Hepatocyte (in vitro differentiated cells): ENCODE measurements around the gene BEAN1. TPM values are rescaled to one million over a fixed set of nuclear protein-coding genes. Genes with fewer than 3 reads are reported as not detected.
A peak's percentile ranks its signal among the peaks of the same experiment; 100 is the strongest.

Experiments used
- DNase-seq: peaks from one replicate; pipeline ENCODE4 v3.0.0-alpha.2; 2016; ENCODE audit warnings: low spot score
- H2AFZ ChIP-seq: fragments of 200-600 bp; sonication (generic); 2 replicates; pipeline ENCODE4 v1.6.0; 2016; ENCODE audit warnings: antibody characterized with exemption, mild to moderate bottlenecking
- H3K27ac ChIP-seq: fragments of 200-600 bp; sonication (generic); 2 replicates; pipeline ENCODE4 v1.5.1; 2016; ENCODE audit warnings: mild to moderate bottlenecking
- H3K27me3 ChIP-seq: fragments of 200-600 bp; sonication (generic); 2 replicates; pipeline ENCODE4 v1.6.1; 2016
- H3K36me3 ChIP-seq: fragments of 200-600 bp; sonication (generic); replicated peaks from 2 replicates; pipeline ENCODE4 v1.5.1; 2016; ENCODE audit warnings: low read depth; ENCODE audit not compliant: insufficient read depth
- H3K4me1 ChIP-seq: fragments of 200-600 bp; sonication (generic); 2 replicates; pipeline ENCODE4 v1.5.1; 2016; ENCODE audit warnings: mild to moderate bottlenecking, moderate library complexity; ENCODE audit not compliant: insufficient read depth
- H3K4me2 ChIP-seq: fragments of 200-600 bp; sonication (generic); 2 replicates; pipeline ENCODE4 v1.6.0; 2016
- H3K4me3 ChIP-seq: fragments of 200-600 bp; sonication (generic); 2 replicates; pipeline ENCODE4 v1.5.1; 2016; ENCODE audit warnings: mild to moderate bottlenecking
- H3K79me2 ChIP-seq: fragments of 200-600 bp; sonication (generic); 2 replicates; pipeline ENCODE4 v1.6.0; 2017; ENCODE audit warnings: mild to moderate bottlenecking
- H3K9me2 ChIP-seq: fragments of 200-600 bp; sonication (generic); replicated peaks from 2 replicates; pipeline ENCODE4 v1.6.0; 2017; ENCODE audit warnings: mild to moderate bottlenecking; ENCODE audit not compliant: insufficient read depth
- H3K9me3 ChIP-seq: fragments of 200-600 bp; sonication (generic); 2 replicates; pipeline ENCODE4 v1.5.1; 2016; ENCODE audit warnings: low read depth, mild to moderate bottlenecking
- H4K20me1 ChIP-seq: fragments of 200-600 bp; sonication (generic); 2 replicates; pipeline ENCODE4 v1.6.0; 2016; ENCODE audit warnings: mild to moderate bottlenecking; ENCODE audit not compliant: insufficient read depth, poor library complexity, severe bottlenecking
- CTCF ChIP-seq: fragments of 200-600 bp; sonication (generic); IDR thresholded peaks from 2 replicates; pipeline ENCODE4 v1.5.1; 2016; ENCODE audit warnings: antibody characterized with exemption, mild to moderate bottlenecking; ENCODE audit not compliant: poor library complexity
- EZH2 ChIP-seq: fragments of 200-600 bp; sonication (generic); IDR thresholded peaks from 2 replicates; pipeline ENCODE4 v1.6.1; 2016; ENCODE audit warnings: antibody characterized with exemption, mild to moderate bottlenecking, borderline replicate concordance
- EZH2phosphoT487 ChIP-seq: fragments of 200-600 bp; sonication (generic); IDR thresholded peaks from one replicate; pipeline ENCODE4 v1.6.1; 2018; ENCODE audit warnings: antibody characterized with exemption, mild to moderate bottlenecking, low read depth, moderate library complexity; ENCODE audit not compliant: unreplicated experiment, severe bottlenecking
- WGBS: methylation state at CpG from one replicate; pipeline ENCODE4 v1.1.6; 2016; ENCODE audit warnings: low lambda C conversion rate; ENCODE audit errors: missing lambda C conversion rate; 5-methylcytosine and 5-hydroxymethylcytosine counted together
- polyA plus RNA-seq: library from polyadenylated mRNA; unstranded; fragments of >200 nt; fragmentation: Nextera tagmentation; extraction: Ambion mirVana; gene quantifications from 2 replicates; pipeline ENCODE4 v1.2.1, GENCODE V29; 2016
- total RNA-seq: library from RNA; depleted of rRNA; stranded (reverse); fragments of >200 nt; gene quantifications from 2 replicates; pipeline ENCODE4 v1.2.3, GENCODE V29; 2014

Gene BEAN1
- total and polyA plus RNA-seq, 2 experiments from 2014 or later: 0.63 to 1.8 TPM

GRCh38 chr16:66423177-66423576, 3.9 kb upstream of the BEAN1 start:
- WGBS: 100% methylated on average over 1 of the region's 1 CpG
- TF ChIP-seq EZH2phosphoT487 (no peak), EZH2 (no peak), CTCF (no peak)
- H3K27ac ChIP-seq: no peak overlapping the region
- no peaks in the 10 kb centered on the region for H3K36me3 ChIP-seq
- H3K79me2 ChIP-seq: no peaks in the 10 kb centered on the region
- H3K27me3 ChIP-seq: peaks cover 43% of the 10 kb centered on the region
- no peaks in the 10 kb centered on the region for H3K9me2 ChIP-seq
- H4K20me1 ChIP-seq: no peaks in the 10 kb centered on the region
- no peak overlapping the region for H2AFZ ChIP-seq
- peaks cover 6% of the 10 kb centered on the region for H3K4me1 ChIP-seq
- no peak for DNase-seq
- H3K9me3 ChIP-seq: no peaks in the 10 kb centered on the region
- H3K4me3 ChIP-seq: no peak overlapping the region
- no peak overlapping the region for H3K4me2 ChIP-seq

- Histone ChIP-seq H3K27ac (no peak overlapping the region), H3K79me2 (no peaks in the 10 kb centered on the region), H3K9me2 (no peaks in the 10 kb centered on the region), H3K9me3 (no peaks in the 10 kb centered on the region), H4K20me1 (no peaks in the 10 kb centered on the region), H3K4me1 (peaks cover 6% of the 10 kb centered on the region), H3K36me3 (no peaks in the 10 kb centered on the region), H3K4me2 (no peak overlapping the region), H3K4me3 (no peak overlapping the region), H2AFZ (no peak overlapping the region), H3K27me3 (peaks cover 65% of the 10 kb centered on the region)
- WGBS: 23% methylated on average over 8 of the region's 8 CpGs
- TF ChIP-seq EZH2phosphoT487: no peak
- no peak for TF ChIP-seq EZH2
- TF ChIP-seq CTCF: no peak
- no peak for DNase-seq
Measured at GRCh38 chr16:66425651-66426050, 1.4 kb upstream of the BEAN1 start.

GRCh38 chr16:66426112-66427035, 721 bp upstream of the BEAN1 start:
- H3K36me3 ChIP-seq: no peaks in the 10 kb centered on the region
- H2AFZ ChIP-seq: no peak overlapping the region
- no peaks in the 10 kb centered on the region for H3K9me3 ChIP-seq
- WGBS: 22% methylated on average over 31 of the region's 56 CpGs
- DNase-seq: peak; percentile 38
- H3K4me1 ChIP-seq: peaks cover 6% of the 10 kb centered on the region
- TF ChIP-seq CTCF: no peak
- no peak for TF ChIP-seq EZH2phosphoT487
- TF ChIP-seq EZH2: no peak
- peaks cover 61% of the 10 kb centered on the region for H3K27me3 ChIP-seq
- H3K9me2 ChIP-seq: no peaks in the 10 kb centered on the region
- no peak overlapping the region for H3K4me3 ChIP-seq
- H4K20me1 ChIP-seq: no peaks in the 10 kb centered on the region
- no peak overlapping the region for H3K27ac ChIP-seq
- H3K79me2 ChIP-seq: no peaks in the 10 kb centered on the region
- peak overlapping the region; percentile 82 for H3K4me2 ChIP-seq
